Spleen (tissue), 7 donors: ENCODE measurements around the gene SYNJ1.

Source experiments
- POLR2A ChIP-seq, 3 donors: fragments of 450-650 bp; IDR thresholded peaks; one replicate each; pipeline ENCODE4 v1.5.1; 2017; ENCODE audit warnings: antibody characterized with exemption in 3 of 3, mild to moderate bottlenecking in 1 of 3
- POLR2AphosphoS5 ChIP-seq, 3 donors: sonication (generic); formaldehyde crosslinking; IDR thresholded peaks; one replicate each; pipeline ENCODE4 v1.5.1; 2017; ENCODE audit warnings: antibody characterized with exemption in 3 of 3
- TF ChIP-seq, protein P1 (sequence below), 11 experiments: fragments of 200-600 bp in 7 of 11; fragments of 450-650 bp in 4 of 11; sonication (generic) in 4 of 11; IDR thresholded peaks in 8 of 11; conservative IDR thresholded peaks in 3 of 11; 1 replicate in 7 of 11; 2 replicates in 4 of 11; pipeline versions ENCODE4 v1.4.0 to v1.8.0; 2016 to 2021; ENCODE audit warnings: antibody characterized with exemption in 11 of 11, inconsistent platforms in 4 of 11, mild to moderate bottlenecking in 1 of 11
- donor health status: DM: no; HTN: no; CAD: no; lungs with moderate emphysema.
- donor health status: DM: no; HTN: no; CAD: no.
- donor health status: DM: no; HTN: no; CAD: no.

DNA sequence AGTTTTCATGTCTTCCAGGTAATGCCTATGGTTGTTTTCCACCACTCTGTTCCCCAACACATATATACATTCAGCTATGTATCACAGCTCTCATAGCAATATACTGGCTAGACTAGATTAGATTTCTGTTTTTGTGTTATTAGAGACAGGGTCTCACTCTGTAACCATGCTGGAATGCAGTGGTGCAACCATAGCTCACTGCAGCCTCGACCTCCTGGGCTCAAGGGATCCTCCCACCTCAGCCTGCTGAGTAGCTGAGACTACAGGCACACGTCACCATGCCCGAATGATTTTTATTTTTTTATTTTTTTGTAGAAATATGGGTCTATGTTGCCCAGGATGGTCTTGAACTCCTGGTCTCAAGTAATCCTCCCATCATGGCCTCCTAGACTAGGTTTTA is 37.7 kb downstream of the SYNJ1 start:
- TF ChIP-seq, protein P1, sequence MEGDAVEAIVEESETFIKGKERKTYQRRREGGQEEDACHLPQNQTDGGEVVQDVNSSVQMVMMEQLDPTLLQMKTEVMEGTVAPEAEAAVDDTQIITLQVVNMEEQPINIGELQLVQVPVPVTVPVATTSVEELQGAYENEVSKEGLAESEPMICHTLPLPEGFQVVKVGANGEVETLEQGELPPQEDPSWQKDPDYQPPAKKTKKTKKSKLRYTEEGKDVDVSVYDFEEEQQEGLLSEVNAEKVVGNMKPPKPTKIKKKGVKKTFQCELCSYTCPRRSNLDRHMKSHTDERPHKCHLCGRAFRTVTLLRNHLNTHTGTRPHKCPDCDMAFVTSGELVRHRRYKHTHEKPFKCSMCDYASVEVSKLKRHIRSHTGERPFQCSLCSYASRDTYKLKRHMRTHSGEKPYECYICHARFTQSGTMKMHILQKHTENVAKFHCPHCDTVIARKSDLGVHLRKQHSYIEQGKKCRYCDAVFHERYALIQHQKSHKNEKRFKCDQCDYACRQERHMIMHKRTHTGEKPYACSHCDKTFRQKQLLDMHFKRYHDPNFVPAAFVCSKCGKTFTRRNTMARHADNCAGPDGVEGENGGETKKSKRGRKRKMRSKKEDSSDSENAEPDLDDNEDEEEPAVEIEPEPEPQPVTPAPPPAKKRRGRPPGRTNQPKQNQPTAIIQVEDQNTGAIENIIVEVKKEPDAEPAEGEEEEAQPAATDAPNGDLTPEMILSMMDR (IDR thresholded peaks at IDR 0.05 in 8 of 11, conservative IDR thresholded peaks at IDR 0.05 in 3 of 11) = no peak
- no peak for TF ChIP-seq POLR2AphosphoS5 (IDR thresholded peaks at IDR 0.05)
- no peak for TF ChIP-seq POLR2A (IDR thresholded peaks at IDR 0.05)
